Large intestine (tissue), 3 donors: ENCODE results near the gene TIMP4. TPM values are rescaled to one million over a fixed set of nuclear protein-coding genes. Genes with fewer than 3 reads are reported as not detected.

Source experiments
- DNase-seq, 2 donors: peaks; one replicate each; pipeline versions ENCODE4 v3.0.0 to v3.0.0-alpha.2; 2013
- H3K27ac ChIP-seq: one replicate; pipeline ENCODE4 v1.5.1; 2013; ENCODE audit warnings: low read length
- H3K27me3 ChIP-seq: 2 replicates; pipeline ENCODE4 v1.6.1; 2013; ENCODE audit warnings: low read length; ENCODE audit not compliant: control insufficient read depth, insufficient read depth
- H3K36me3 ChIP-seq: 2 replicates; pipeline ENCODE4 v1.6.1; 2013; ENCODE audit warnings: low read length; ENCODE audit not compliant: control insufficient read depth, insufficient read depth
- H3K4me1 ChIP-seq: one replicate; pipeline ENCODE4 v1.6.1; 2013; ENCODE audit warnings: low read length; ENCODE audit not compliant: control insufficient read depth, insufficient read depth
- H3K4me3 ChIP-seq: one replicate; pipeline ENCODE4 v1.5.1; 2013; ENCODE audit warnings: low read length
- H3K9me3 ChIP-seq: one replicate; pipeline ENCODE4 v1.6.1; 2013; ENCODE audit warnings: mild to moderate bottlenecking, low read depth, low read length, moderate library complexity; ENCODE audit not compliant: control insufficient read depth
- WGBS: methylation state at CpG from one replicate; pipeline ENCODE4 v1.1.5; 2013; ENCODE audit warnings: low lambda C conversion rate; ENCODE audit not compliant: insufficient coverage; 5-methylcytosine and 5-hydroxymethylcytosine counted together
- polyA plus RNA-seq: library from polyadenylated mRNA; unstranded; fragments of 120-200 nt; gene quantifications from one replicate; pipeline ENCODE4 v1.2.1, GENCODE V29; 2013

The TIMP4 gene
- polyA plus RNA-seq, 1 donor: 0.91 TPM

GRCh38 chr3:12177126-12177525 is 18.4 kb upstream of the TIMP4 start:
- H3K36me3 ChIP-seq: no peaks in the 10 kb centered on the region
- no peak for DNase-seq
- no CpG with 5 or more reads among the region's 2 CpGs for WGBS
- no peak overlapping the region for H3K4me3 ChIP-seq
- peaks cover 6% of the 10 kb centered on the region for H3K9me3 ChIP-seq
- no peaks in the 10 kb centered on the region for H3K27me3 ChIP-seq
- H3K4me1 ChIP-seq: no peaks in the 10 kb centered on the region
- H3K27ac ChIP-seq: no peak overlapping the region

GRCh38 chr3:12175844-12176453 is 17.2 kb upstream of the TIMP4 start:
- Histone ChIP-seq H3K4me1 (no peaks in the 10 kb centered on the region), H3K4me3 (no peak overlapping the region), H3K27ac (no peak overlapping the region), H3K27me3 (no peaks in the 10 kb centered on the region), H3K9me3 (peaks cover 7% of the 10 kb centered on the region), H3K36me3 (no peaks in the 10 kb centered on the region)
- DNase-seq: peak; percentile 29 to 40
- no CpG with 5 or more reads among the region's 3 CpGs for WGBS

- Histone ChIP-seq H3K4me3 (no peak overlapping the region), H3K36me3 (no peaks in the 10 kb centered on the region), H3K27ac (no peak overlapping the region), H3K27me3 (no peaks in the 10 kb centered on the region), H3K9me3 (peaks cover 7% of the 10 kb centered on the region), H3K4me1 (no peaks in the 10 kb centered on the region)
- no peak for DNase-seq
- no CpG with 5 or more reads among the region's 1 CpG for WGBS
These were observed 16.5 kb upstream of the TIMP4 start for GRCh38 chr3:12175137-12175593.

GRCh38 chr3:12170207-12170606 is 11.5 kb upstream of the TIMP4 start:
- no peak overlapping the region for H3K27ac ChIP-seq
- WGBS: 83% methylated on average over 1 of the region's 2 CpGs
- no peak for DNase-seq

GRCh38 chr3:12165909-12166308 is 7.2 kb upstream of the TIMP4 start:
- no peaks in the 10 kb centered on the region for H3K36me3 ChIP-seq
- DNase-seq: no peak
- no peak overlapping the region for H3K27ac ChIP-seq
- H3K4me3 ChIP-seq: no peak overlapping the region
- no peaks in the 10 kb centered on the region for H3K27me3 ChIP-seq
- no peaks in the 10 kb centered on the region for H3K9me3 ChIP-seq
- no CpG with 5 or more reads among the region's 4 CpGs for WGBS
- no peaks in the 10 kb centered on the region for H3K4me1 ChIP-seq

More at GRCh38 chr3:12170207-12170606, 11.5 kb upstream of the TIMP4 start:
- Histone ChIP-seq H3K36me3 (no peaks in the 10 kb centered on the region), H3K9me3 (peaks cover 7% of the 10 kb centered on the region), H3K4me1 (no peaks in the 10 kb centered on the region), H3K27me3 (no peaks in the 10 kb centered on the region), H3K4me3 (no peak overlapping the region)

GRCh38 chr3:12159227-12159601 is 502 bp upstream of the TIMP4 start:
- WGBS: no CpG with 5 or more reads among the region's 4 CpGs
- H3K27me3 ChIP-seq: no peaks in the 10 kb centered on the region
- peaks cover 12% of the 10 kb centered on the region for H3K4me1 ChIP-seq
- no peaks in the 10 kb centered on the region for H3K36me3 ChIP-seq
- peak in 1 of 2 donors; percentile 25 for DNase-seq
- H3K4me3 ChIP-seq: peak overlapping the region; percentile 32
- H3K9me3 ChIP-seq: no peaks in the 10 kb centered on the region
- H3K27ac ChIP-seq: peak overlapping the region; percentile 36

GRCh38 chr3:12157026-12157425 is 1.7 kb downstream of the TIMP4 start:
- no peaks in the 10 kb centered on the region for H3K27me3 ChIP-seq
- H3K4me1 ChIP-seq: peaks cover 12% of the 10 kb centered on the region
- H3K9me3 ChIP-seq: no peaks in the 10 kb centered on the region
- H3K4me3 ChIP-seq: no peak overlapping the region
- DNase-seq: no peak
- H3K36me3 ChIP-seq: no peaks in the 10 kb centered on the region
- H3K27ac ChIP-seq: no peak overlapping the region
- WGBS: no CpG with 5 or more reads among the region's 1 CpG

GRCh38 chr3:12155828-12156227 is 2.9 kb downstream of the TIMP4 start:
- H3K4me1 ChIP-seq: peaks cover 12% of the 10 kb centered on the region
- no peak overlapping the region for H3K27ac ChIP-seq
- no peak overlapping the region for H3K4me3 ChIP-seq
- H3K27me3 ChIP-seq: no peaks in the 10 kb centered on the region
- no CpG with 5 or more reads among the region's 2 CpGs for WGBS
- no peaks in the 10 kb centered on the region for H3K36me3 ChIP-seq
- DNase-seq: peak; percentile 42 to 62
- H3K9me3 ChIP-seq: no peaks in the 10 kb centered on the region

GRCh38 chr3:12155264-12155663 is 3.4 kb downstream of the TIMP4 start:
- Histone ChIP-seq H3K27ac (no peak overlapping the region), H3K36me3 (no peaks in the 10 kb centered on the region)

GRCh38 chr3:12154151-12154550 is 4.6 kb downstream of the TIMP4 start:
- Histone ChIP-seq H3K4me1 (peaks cover 16% of the 10 kb centered on the region), H3K4me3 (no peak overlapping the region), H3K27me3 (no peaks in the 10 kb centered on the region), H3K36me3 (no peaks in the 10 kb centered on the region), H3K27ac (no peak overlapping the region), H3K9me3 (no peaks in the 10 kb centered on the region)
- no CpG with 5 or more reads among the region's 1 CpG for WGBS
- no peak for DNase-seq

More at GRCh38 chr3:12155264-12155663, 3.4 kb downstream of the TIMP4 start:
- Histone ChIP-seq H3K4me3 (no peak overlapping the region), H3K4me1 (peaks cover 17% of the 10 kb centered on the region), H3K9me3 (no peaks in the 10 kb centered on the region), H3K27me3 (no peaks in the 10 kb centered on the region)
- DNase-seq: no peak

- no peaks in the 10 kb centered on the region for H3K36me3 ChIP-seq
- peaks cover 7% of the 10 kb centered on the region for H3K4me1 ChIP-seq
- no peak for DNase-seq
- H3K9me3 ChIP-seq: no peaks in the 10 kb centered on the region
- WGBS: no CpG with 5 or more reads among the region's 2 CpGs
- no peak overlapping the region for H3K27ac ChIP-seq
- no peaks in the 10 kb centered on the region for H3K27me3 ChIP-seq
- no peak overlapping the region for H3K4me3 ChIP-seq
These were observed 8.6 kb downstream of the TIMP4 start for GRCh38 chr3:12150112-12150511.
